Kidney tubule cell (primary cell): ENCODE measurements around the gene TC2N.
"Not testable (repeated sequence)": the region's sequence is repeated elsewhere in the genome, so short reads cannot be mapped to it uniquely, and the experiment has no call there.

Experiments
- DNase-seq: peaks from one replicate; pipeline ENCODE4 v3.0.0-alpha.2; 2018; ENCODE audit warnings: low spot score

Gene TC2N

DNA sequence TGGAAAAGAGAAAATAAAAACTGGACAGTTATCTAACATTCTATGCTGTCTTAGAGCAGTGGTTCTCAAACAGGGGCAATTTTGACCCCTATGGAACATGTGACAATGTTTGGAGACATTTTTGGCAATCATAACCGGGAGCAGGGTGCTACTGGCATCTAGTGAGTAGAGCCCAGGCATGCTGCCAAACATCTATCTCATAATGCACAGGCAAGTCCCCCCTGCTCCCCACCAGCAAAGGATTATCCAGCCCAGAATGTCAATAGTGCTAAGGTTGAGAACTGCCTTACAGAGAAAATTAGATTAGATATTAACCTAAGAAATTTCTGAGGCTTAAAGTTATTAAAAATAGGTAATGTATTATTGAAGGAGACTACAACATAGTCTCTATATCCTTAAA is 112.5 kb downstream of the TC2N start:
- peak; percentile 68 for DNase-seq

DNA sequence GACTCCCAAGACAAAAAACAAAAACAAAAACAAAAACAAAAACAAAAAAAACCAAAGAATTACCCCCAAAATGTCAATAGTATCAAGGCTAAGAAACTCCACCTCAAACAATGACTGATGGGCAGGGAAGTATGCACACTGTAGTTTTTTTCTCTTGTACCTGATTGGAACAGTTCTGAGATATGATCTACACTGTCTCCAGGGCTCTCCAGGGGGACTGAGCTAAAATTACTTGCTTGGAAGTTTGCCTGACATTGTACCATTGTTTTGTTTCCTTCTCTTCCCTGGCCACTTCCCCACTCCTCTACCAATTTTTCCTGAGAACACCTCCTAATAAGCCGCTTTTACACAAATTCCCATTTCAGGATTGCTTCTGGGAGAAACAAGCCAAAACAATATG is 113.2 kb downstream of the TC2N start:
- DNase-seq = no peak

DNA sequence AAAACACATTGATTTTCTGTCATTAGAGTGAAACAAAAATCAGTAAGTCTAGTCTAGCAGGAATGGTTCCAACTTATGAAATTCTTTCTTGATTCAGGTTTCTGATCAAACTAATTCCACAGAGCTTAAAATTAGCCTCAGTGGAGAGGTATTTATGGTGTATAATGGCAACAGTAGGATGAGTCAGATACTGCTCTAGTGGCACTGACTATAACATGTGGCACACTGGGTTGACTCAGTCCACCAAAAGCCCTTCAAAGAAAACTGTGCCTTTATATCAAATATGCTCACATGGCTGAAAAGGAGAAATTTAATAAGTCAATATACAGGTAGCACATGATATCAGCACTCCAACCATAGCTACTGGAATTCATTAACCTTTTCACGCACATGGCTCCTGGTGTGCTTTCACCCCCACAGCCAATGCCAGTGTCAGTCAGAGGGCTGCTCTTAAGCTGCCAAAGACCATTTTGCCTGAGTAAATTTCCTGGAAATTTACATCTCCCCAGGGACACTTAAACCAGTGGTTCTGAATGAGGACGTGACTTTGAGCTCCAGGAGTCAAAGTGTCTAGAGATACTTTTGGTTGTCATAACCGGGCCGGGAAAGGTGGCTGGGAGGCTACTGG is 113.7 kb downstream of the TC2N start:
- DNase-seq = peak; percentile 61

DNA sequence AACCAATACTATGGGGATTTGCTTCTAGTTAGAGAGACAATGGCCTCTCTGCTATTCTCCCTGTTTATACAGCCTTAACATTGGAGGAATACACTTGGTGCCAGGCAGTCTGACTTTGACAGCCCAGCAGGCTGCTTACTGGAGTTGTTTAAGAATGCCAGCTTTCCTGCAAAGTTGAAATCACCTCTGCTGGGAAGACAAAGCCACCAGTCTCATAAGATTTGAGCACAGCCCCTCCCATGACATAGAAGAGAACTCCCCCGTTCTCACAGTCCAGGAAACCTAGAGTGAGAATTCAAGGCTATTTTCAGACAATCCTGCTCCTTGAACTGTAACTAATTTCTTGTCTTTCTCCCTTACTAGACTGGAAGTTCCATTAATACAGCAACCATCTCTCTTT is 114.4 kb downstream of the TC2N start:
- peak; percentile 33 for DNase-seq

DNA sequence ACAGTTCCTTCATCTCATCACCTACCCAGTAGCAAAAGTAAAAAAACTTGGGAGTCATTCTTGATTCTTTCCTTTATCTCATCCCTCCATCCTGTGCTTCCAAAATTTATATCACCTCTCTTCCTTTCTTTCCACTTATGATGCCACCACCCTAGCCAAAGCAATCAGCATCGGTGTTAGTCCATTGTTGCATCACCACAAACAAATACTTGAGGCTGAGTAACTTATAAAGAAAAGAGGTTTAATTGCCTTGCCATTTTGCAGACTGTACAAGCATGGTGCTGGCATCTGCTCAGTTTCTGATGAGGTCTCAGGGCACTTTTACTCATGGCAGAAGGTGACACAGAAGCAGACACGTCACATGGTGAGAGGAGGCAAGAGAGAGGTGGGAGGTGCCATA is 115.6 kb downstream of the TC2N start:
- no peak for DNase-seq

DNA sequence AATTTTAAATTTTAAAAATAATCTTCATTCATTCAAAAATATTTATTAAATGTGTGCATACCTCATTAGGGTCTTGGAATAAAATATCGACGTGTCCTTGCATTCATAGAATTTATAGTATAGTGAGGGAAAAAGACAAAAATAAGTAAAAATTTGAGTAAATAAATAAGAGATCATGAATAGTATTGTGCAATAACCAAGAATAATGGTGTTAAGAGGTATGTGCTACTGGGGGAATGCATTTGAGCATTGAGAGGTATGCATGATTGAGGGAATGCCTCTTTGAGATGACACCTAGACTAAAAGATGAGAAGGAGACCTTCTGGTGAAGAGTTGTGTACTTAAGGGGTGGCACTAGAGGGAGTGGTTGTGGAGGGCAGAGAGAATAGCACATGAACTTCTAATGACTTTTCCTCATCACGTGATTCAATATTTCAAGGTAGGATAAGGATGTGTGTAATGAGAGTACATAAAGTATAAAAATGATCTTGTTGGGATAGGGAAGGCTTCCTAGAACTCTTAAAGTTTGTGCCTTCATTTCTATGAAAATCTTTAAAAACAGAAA is 116.6 kb downstream of the TC2N start:
- no peak for DNase-seq

DNA sequence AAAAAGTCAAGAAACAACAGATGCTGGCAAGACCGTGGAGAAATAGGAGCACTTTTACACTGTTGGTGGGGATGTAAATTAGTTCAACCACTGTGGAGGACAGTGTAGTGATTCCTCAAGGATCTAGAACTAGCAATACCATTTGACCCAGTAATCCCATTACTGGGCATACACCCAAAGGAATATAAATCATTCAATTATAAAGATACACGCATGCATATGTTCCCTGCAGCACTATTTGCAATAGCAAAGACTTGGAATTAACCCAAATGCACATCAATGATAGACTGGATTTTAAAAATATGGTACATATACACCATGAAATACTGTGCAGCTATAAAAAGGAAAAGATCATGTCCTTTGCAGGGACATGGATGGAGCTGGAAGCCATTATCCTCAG is 117.5 kb downstream of the TC2N start:
- no peak for DNase-seq

DNA sequence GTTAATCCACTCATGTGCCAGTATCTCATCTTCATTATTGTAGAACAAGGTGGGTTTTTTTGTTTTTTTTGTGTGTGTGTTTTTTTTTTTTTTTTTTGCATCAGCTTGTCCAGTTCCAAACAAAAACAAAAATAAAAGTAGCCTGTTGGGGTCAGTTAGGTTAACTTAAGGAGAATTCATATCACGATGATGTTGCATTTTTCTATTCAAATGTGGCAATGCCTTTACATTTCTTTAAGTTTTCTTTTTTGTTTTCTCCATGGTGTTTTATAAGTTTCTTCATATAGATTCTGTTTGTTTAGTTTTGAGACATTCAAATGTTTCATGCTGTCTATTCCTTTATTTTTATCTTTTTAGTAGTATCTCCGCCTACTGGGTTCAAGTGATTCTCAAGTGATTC is 119.3 kb downstream of the TC2N start:
- no peak for DNase-seq

DNA sequence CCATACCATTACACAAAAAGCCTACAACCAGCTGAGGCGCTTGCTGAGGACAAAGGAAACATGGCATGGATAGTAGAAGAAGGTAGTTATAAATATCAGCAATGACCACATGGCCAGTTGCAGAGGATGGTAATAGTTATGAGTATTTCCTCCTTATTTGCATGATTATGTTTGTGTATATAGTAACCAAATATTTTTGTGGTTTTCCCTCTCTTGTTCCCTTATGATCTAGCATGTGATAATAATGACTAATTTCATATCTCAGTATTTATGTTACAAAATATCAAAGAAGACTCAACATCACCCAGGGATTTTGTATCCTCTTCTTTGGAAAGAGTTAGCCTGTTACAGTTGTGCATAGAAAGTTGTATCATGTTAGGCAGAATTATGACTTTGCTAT is 122.0 kb downstream of the TC2N start:
- DNase-seq = no peak

DNA sequence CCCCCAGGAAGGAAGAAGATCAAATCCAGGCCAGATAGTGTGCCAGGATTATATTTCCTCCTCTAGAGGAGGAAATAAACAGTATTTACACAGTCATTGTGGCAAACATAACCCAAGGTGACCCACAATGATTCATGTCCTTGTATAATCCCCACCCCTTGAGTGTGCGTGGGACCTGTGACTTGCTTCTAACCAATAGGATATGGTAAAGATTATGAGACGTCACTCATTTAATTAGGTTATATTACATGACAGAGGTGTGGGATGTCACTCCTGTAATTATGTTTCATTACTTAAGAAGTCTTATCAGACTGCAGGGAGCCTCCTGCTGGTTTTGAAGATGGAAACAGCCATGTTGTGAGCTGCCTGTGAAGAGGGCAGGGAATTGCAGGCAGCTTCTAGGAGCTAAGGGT is 123.3 kb downstream of the TC2N start:
- DNase-seq = peak; percentile 70

DNA sequence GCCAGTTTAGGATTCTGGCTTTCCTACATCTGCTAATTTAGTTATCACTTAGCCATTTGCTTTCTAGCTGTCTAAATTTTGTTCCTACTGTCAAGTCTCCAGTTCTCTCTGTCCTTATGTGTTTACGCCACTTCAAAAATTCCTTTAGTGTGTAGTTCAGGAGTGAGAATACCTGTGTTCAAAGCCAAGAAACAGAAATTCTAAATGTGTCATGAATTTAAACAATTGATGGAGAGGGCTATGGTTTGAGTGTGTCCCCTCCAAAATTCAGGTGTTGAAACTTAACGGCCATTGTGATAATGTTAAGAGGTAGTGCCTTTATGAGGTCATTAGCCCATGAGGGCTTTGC is 124.1 kb downstream of the TC2N start:
- DNase-seq = no peak

DNA sequence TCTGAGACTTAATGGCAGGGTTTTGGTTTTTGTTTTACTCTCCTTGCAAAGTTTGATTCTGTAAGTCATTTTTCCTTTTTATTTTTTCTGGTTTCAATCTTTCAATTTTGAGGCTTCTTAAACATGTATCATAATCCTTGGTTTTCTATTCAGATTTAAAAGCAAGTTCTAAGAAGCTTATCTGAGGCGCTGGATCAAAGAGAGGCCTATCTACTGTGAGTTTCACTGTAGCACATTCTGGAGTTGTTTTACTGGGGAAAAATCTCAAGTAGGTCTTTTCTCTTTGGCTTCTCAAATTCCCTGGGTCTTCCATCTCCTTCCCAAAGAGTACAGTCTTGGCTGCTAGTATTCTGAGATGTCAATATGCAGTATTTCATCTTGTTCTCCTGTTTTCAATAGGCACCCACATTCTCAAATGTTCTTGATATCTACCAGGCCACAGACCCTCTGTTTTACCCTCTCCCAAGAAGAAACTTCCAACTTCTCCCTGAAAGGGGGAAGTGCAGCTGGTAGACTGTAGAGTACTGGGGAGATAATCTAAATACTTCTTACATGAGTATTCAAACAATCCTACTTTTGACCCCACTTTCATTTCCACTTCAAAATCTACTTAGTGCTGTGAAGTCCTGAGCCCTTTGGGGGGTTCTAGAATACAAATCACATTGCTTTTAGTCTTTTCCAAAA is 124.6 kb downstream of the TC2N start:
- DNase-seq = no peak

DNA sequence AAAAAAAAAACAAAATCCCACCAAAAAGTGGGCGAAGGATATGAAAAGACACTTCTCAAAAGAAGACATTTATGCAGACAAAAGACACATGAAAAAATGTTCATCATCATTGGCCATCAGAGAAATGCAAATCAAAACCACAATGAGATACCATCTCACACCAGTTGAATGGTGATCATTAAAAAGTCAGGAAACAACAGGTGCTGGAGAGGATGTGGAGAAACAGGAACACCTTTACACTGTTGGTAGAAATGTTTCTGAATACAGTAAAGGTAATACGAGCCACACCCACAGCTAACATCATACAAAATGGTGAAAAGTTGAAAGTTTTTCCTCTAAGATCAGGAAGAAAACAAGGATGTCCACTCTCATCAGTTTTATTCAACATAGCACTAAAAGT is 127.5 kb downstream of the TC2N start:
- not testable (repeated sequence) for DNase-seq

DNA sequence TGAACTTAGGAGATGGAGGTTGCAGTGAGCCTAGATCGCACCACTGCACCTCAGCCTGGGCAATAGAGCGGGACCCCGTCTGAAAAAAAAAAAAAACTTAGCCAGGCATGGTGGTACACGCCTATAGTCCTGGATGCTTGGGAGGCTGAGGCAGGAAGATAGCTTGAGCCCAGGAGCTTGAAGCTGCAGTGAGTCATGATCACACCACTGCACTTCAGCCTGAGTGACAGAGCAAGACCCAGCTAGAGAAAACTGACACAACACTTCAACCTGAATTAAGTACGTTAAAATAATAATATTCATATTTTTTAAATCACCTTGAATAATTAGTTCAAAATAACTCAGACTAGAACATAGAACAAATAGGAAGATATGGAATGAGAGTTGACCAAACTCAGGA is 129.7 kb downstream of the TC2N start:
- peak; percentile 52 for DNase-seq

DNA sequence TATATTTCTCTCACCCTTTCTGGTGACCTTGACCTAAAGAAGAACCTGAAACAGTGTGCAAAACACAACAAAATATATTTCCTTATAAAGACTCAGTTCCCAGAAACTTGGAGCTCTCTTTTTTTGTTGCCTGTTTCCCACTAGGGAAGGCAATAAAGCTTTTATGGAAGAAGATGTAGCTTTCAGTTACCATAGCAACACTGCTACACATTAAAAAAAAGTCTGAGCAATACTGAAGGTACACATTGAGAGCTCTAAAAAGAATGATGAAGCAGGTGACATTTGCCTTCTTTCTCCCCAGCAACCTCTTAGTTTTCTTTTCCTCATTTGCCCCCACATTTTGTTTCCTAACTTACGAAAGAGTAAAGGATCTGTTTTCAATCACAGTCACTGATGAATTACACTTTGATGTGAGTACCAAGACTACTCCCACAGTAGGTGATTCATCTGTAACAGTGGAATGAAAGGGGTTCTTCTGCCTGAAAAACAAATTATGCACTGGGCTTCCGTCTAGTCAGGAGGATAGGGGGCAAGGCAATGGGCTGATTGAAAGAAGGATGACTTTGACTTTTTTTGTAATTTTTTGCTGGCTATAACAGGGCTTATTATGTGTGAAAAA is 134.4 kb downstream of the TC2N start:
- DNase-seq = peak; percentile 6

DNA sequence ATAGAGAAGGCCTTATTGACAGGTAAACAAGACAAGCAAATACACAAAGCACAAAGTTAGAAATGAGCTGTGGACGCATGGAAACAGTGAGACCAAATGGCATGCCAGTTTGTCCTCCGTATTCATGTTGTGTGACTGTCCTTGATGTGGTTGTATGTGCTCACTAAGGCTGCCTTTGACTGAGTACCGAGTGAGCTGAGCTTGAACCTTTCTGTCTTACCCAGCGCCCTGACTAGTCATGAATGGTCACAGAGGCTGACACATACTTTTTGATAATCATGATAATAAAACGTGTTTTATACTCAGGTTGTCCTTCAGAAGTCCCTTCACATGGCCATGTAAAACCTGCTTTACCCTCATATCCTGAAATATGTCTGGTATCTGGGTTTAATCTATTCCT is 134.9 kb downstream of the TC2N start:
- DNase-seq = no peak

DNA sequence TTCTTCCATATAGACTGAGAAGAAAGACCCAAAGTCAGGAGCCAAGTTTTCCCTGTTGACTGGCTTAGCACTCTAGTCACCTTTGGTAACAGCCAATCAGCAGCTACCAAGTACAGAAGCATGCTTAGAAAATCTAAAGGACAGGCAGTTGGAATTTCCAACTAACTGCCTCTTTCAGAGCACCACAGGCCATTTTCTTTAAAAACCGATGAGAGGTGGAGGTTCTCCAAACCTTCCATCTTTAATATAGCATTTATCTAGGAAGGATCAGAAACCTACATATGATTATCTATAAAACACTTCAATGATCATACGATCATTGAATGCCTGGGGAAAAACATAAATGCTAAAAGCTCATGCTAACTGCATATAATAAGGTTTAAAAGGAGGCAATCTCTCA is 135.3 kb downstream of the TC2N start, which contains the start of gene CATSPERB:
Gene CATSPERB (minus strand): TSS at position 101 of the 400 bp plus-strand sequence. CDS start 2,607 bp downstream, outside the sequence.
- no peak for DNase-seq

DNA sequence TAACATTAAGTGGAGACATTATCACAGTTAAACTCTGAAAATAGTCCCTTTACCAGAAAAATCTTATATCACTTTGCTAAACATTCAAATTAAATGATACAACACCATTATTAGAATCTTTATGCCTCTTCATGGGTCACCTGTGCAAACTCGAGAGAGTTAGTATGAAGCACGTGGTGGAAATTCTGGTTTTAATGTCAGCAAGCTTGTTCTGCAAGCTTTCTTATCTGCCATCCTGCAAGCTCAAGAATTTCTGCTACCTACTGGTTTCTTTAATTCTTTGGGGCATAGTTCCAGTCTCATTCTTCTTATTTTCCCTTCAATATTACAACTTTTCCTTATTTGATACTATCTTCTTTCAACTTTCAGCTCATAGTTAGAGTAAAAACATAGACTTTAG is 136.3 kb downstream of the TC2N start:
- no peak for DNase-seq

DNA sequence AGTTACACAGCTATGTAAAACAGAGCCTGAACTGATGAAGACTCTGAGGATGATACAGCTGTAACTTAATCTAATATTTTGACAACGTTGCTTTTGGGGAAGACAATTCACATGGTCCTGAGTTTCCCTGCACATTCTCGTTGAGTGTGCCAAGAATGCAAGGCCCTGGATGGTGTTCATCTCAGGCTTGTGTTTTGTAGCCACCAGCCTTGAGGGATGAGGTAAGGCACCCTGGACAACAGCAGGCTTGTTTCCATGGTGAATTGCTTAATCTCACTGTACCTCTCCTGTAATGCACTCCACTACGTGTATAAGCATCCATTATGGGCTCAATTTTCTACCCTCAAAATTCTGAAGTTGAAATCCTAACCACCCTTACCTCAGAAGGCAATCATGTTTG is 137.6 kb downstream of the TC2N start:
- no peak for DNase-seq
